ENCODE results near the gene ADAMTSL1. TPM values are rescaled to one million over a fixed set of nuclear protein-coding genes. Genes with fewer than 3 reads are reported as not detected.

ADAMTSL1 gene
- total and polyA plus RNA-seq, 2 of the 13 experiments (the other 11 are each of a cell fraction or from before 2014, with no cell fraction given): not detected

GRCh38 chr9:18718932-18719331 is 245.0 kb downstream of the ADAMTSL1 start:
- H3K79me2 ChIP-seq (ENCODE audit: insufficient read depth, low read length): no peaks in the 10 kb centered on the region
- H3K36me3 ChIP-seq (replicated peaks in 1 of 2; ENCODE audit: control insufficient read depth in 1 of 2, insufficient read depth in 2 of 2, low read length in 2 of 2): no peaks in the 10 kb centered on the region
- no peak overlapping the region for H2AFZ ChIP-seq (ENCODE audit: low read length)
- POLR2A ChIA-PET: no interaction called here
- no peak overlapping the region for H3K27ac ChIP-seq (ENCODE audit: extremely low read length, insufficient read depth, low read length)
- H3K4me2 ChIP-seq (ENCODE audit: low read depth, low read length): no peak overlapping the region
- no peaks in the 10 kb centered on the region for H3K27me3 ChIP-seq (ENCODE audit: control insufficient read depth in 1 of 2, insufficient read depth in 2 of 2, low read length in 2 of 2)
- H3K9ac ChIP-seq (ENCODE audit: insufficient read depth, low read depth, low read length): no peak overlapping the region
- DNase-seq (ENCODE audit: low spot score): no peak
- no TSS peak for BruUV-seq (replicated peaks)
- in situ Hi-C loops (cut with HindIII; ENCODE audit: extremely low pct_ligation_motif_present, low pct_unique_long_range_greater_than_20kb): no loop called here
- H3K4me3 ChIP-seq (replicated peaks in 1 of 3; ENCODE audit: insufficient read depth in 1 of 3, low read depth in 2 of 3, low read length in 3 of 3): no peak overlapping the region
- TF ChIP-seq SMYD3 (CRISPR knock-in tag; IDR thresholded peaks at IDR 0.05) (no peak), ZFP36L2 (CRISPR knock-in tag; IDR thresholded peaks at IDR 0.05) (no peak), NR2F2 (IDR thresholded peaks at IDR 0.05; ENCODE audit: borderline replicate concordance, low read depth) (no peak), RAD21 (CRISPR knock-in tag; IDR thresholded peaks at IDR 0.05) (no peak), HMGXB3 (CRISPR knock-in tag; IDR thresholded peaks at IDR 0.05; ENCODE audit: borderline replicate concordance) (no peak), ZBTB20 (CRISPR knock-in tag; IDR thresholded peaks at IDR 0.05; ENCODE audit: borderline replicate concordance, low read depth) (no peak), ELF3 (CRISPR knock-in tag; IDR thresholded peaks at IDR 0.05) (no peak), ZNF282 (IDR thresholded peaks at IDR 0.05; ENCODE audit: partially characterized antibody) (no peak), FOXM1 (CRISPR knock-in tag; IDR thresholded peaks at IDR 0.05) (no peak), ZBTB8A (CRISPR knock-in tag; IDR thresholded peaks at IDR 0.05; ENCODE audit: borderline replicate concordance, low read depth) (no peak), ZC3H13 (CRISPR knock-in tag; IDR thresholded peaks at IDR 0.05) (no peak), ZC3H4 (CRISPR knock-in tag; IDR thresholded peaks at IDR 0.05; ENCODE audit: borderline replicate concordance) (no peak), ZKSCAN8 (CRISPR knock-in tag; IDR thresholded peaks at IDR 0.05; ENCODE audit: borderline replicate concordance) (no peak)
- ATAC-seq: no peak
- 0% methylated on average over 1 of the region's 1 CpG for WGBS (ENCODE audit: low lambda C conversion rate)
- no peak for FAIRE-seq
- intact Hi-C loops (cut with micrococcal nuclease; ENCODE audit: unreplicated experiment): no loop called here
- CTCF ChIA-PET (ENCODE audit: low intra/inter-chr PET ratio, low total read pairs): no interaction called here
- no peaks in the 10 kb centered on the region for H3K4me1 ChIP-seq (ENCODE audit: insufficient read depth, low read length)
- H4K20me1 ChIP-seq (ENCODE audit: insufficient read depth, low read length): no peaks in the 10 kb centered on the region
- H3K9me3 ChIP-seq (ENCODE audit: low read length): no peaks in the 10 kb centered on the region

Measured in HepG2 (cell line).